Endothelial cell of umbilical vein (primary cell): ENCODE results near the gene TREML1. TPM values are rescaled to one million over a fixed set of nuclear protein-coding genes. Genes with fewer than 3 reads are reported as not detected.

Experiments used
- BruUV-seq: library from RNA; stranded (reverse); fragments of 400-500 nt; replicated peaks from 2 replicates; lab custom pipeline; 2021; lab: Mats Ljungman, UMichigan
- CTCF ChIA-PET: fragments of 300-600, 350-600 bp; sonication (Branson Sonifier 250); formaldehyde crosslinking; loops from one replicate; lab custom pipeline; 2021; ENCODE audit warnings: antibody characterized with exemption, inconsistent platforms; lab: Charles Lee
- POLR2A ChIA-PET: fragments of 300-600, 350-600 bp; sonication (Branson Sonifier 250); formaldehyde crosslinking; loops from one replicate; lab custom pipeline; 2021; ENCODE audit warnings: antibody characterized with exemption, inconsistent platforms; lab: Charles Lee
- DNase-seq: peaks from one replicate; pipeline ENCODE4 v3.0.0-alpha.2; 2011; ENCODE audit warnings: low read depth, low spot score
- FAIRE-seq: peaks from 2 replicates; lab custom pipeline; 2011; peaks lifted over from hg19 to GRCh38; lab: Jason Lieb, UNC
- H2AFZ ChIP-seq: 2 replicates; pipeline ENCODE4 v1.6.0; 2012; ENCODE audit warnings: low read depth, low read length, control low read depth, inconsistent platforms
- H3K27ac ChIP-seq: 2 replicates; pipeline ENCODE4 v1.5.1; 2011; ENCODE audit warnings: low read depth, mild to moderate bottlenecking, control low read depth, low read length, moderate library complexity; ENCODE audit not compliant: insufficient read depth
- H3K27me3 ChIP-seq, 2 experiments: 2 replicates each; pipeline versions ENCODE4 v1.6.0 to v1.6.1; 2011; ENCODE audit warnings: low read length in 2 of 2, mixed read lengths in 1 of 2; ENCODE audit not compliant: control insufficient read depth in 2 of 2, insufficient read depth in 2 of 2
- H3K36me3 ChIP-seq, 2 experiments: 2 replicates in 1 of 2; 3 replicates in 1 of 2; pipeline ENCODE4 v1.5.1; 2011; ENCODE audit warnings: low read length in 2 of 2, mild to moderate bottlenecking in 1 of 2, moderate library complexity in 1 of 2; ENCODE audit not compliant: control insufficient read depth in 2 of 2, insufficient read depth in 2 of 2; ENCODE audit errors: extremely low read depth in 1 of 2
- H3K4me1 ChIP-seq: 3 replicates; pipeline ENCODE4 v1.5.1; 2011; ENCODE audit warnings: mild to moderate bottlenecking, low read length; ENCODE audit not compliant: control insufficient read depth, insufficient read depth; ENCODE audit errors: extremely low read depth
- H3K4me2 ChIP-seq: 2 replicates; pipeline ENCODE4 v1.6.1; 2011; ENCODE audit warnings: low read length, control low read depth, mixed read lengths; ENCODE audit not compliant: insufficient read depth
- H3K4me3 ChIP-seq, 3 experiments: fragments of 200-600 bp in 1 of 3; sonication (generic), shearing (Covaris generic) in 1 of 3; replicated peaks in 1 of 3; 2 replicates each; pipeline ENCODE4 v1.5.1; 2011 to 2016; ENCODE audit warnings: control low read depth in 3 of 3, low read length in 3 of 3, mild to moderate bottlenecking in 2 of 3, inconsistent platforms in 1 of 3, low read depth in 1 of 3, moderate library complexity in 1 of 3; ENCODE audit not compliant: insufficient read depth in 1 of 3
- H3K79me2 ChIP-seq: 2 replicates; pipeline ENCODE4 v1.6.0; 2012; ENCODE audit warnings: low read length, inconsistent platforms; ENCODE audit not compliant: control insufficient read depth, insufficient read depth
- H3K9ac ChIP-seq: replicated peaks from 2 replicates; pipeline ENCODE3; 2011; ENCODE audit warnings: low read length, control low read depth; ENCODE audit not compliant: insufficient read depth; ENCODE audit errors: extremely low read depth
- H3K9me1 ChIP-seq: replicated peaks from 3 replicates; pipeline ENCODE4 v1.6.0; 2011; ENCODE audit warnings: mild to moderate bottlenecking, low read length; ENCODE audit not compliant: control insufficient read depth, insufficient read depth; ENCODE audit errors: extremely low read depth
- H3K9me3 ChIP-seq: replicated peaks from 2 replicates; pipeline ENCODE4 v1.5.1; 2012; ENCODE audit warnings: low read length, inconsistent platforms; ENCODE audit not compliant: control insufficient read depth, insufficient read depth
- H4K20me1 ChIP-seq: replicated peaks from 2 replicates; pipeline ENCODE3; 2011; ENCODE audit warnings: mild to moderate bottlenecking, low read length; ENCODE audit not compliant: control insufficient read depth, insufficient read depth; ENCODE audit errors: extremely low read depth
- CTCF ChIP-seq, 2 donors: IDR thresholded peaks; 1 replicate in 1 of 2; 2 replicates in 1 of 2; pipeline ENCODE4 v1.5.1; 2011; ENCODE audit warnings: low read length in 2 of 2, mild to moderate bottlenecking in 2 of 2, moderate library complexity in 2 of 2, control low read depth in 1 of 2, inconsistent platforms in 1 of 2, low read depth in 1 of 2; ENCODE audit not compliant: insufficient read depth in 1 of 2; ENCODE audit errors: extremely low read depth in 1 of 2
- EZH2 ChIP-seq: IDR thresholded peaks from 2 replicates; pipeline ENCODE4 v1.6.1; 2012; ENCODE audit warnings: borderline replicate concordance, low read depth, mild to moderate bottlenecking, moderate library complexity, low read length, inconsistent platforms; ENCODE audit not compliant: severe bottlenecking
- FOS ChIP-seq: IDR thresholded peaks from 2 replicates; pipeline ENCODE4 v1.6.1; 2011; ENCODE audit warnings: mild to moderate bottlenecking, low read length, moderate library complexity, borderline replicate concordance; ENCODE audit not compliant: insufficient read depth
- GATA2 ChIP-seq: IDR thresholded peaks from 2 replicates; pipeline ENCODE4 v1.7.0; 2011; ENCODE audit warnings: low read depth, mild to moderate bottlenecking, moderate library complexity, mixed read lengths, low read length; ENCODE audit not compliant: insufficient read length, insufficient read depth
- JUN ChIP-seq: IDR thresholded peaks from 2 replicates; pipeline ENCODE4 v1.6.1; 2011; ENCODE audit warnings: borderline replicate concordance, low read depth; ENCODE audit not compliant: insufficient read length, insufficient read depth
- MAX ChIP-seq: IDR thresholded peaks from 2 replicates; pipeline ENCODE4 v1.6.1; 2011; ENCODE audit not compliant: insufficient read depth, insufficient read length
- MYC ChIP-seq: IDR thresholded peaks from one replicate; pipeline ENCODE4 v1.6.1; 2011; ENCODE audit warnings: mild to moderate bottlenecking, low read depth, low read length
- POLR2A ChIP-seq: IDR thresholded peaks from 2 replicates; pipeline ENCODE4 v1.6.1; 2012; ENCODE audit warnings: low read depth, mild to moderate bottlenecking, control low read depth, low read length
- POLR2AphosphoS5 ChIP-seq: IDR thresholded peaks from 2 replicates; pipeline ENCODE4 v1.6.1; 2012; ENCODE audit warnings: low read depth, mild to moderate bottlenecking, control low read depth, low read length, moderate library complexity; ENCODE audit not compliant: insufficient read depth
- dilution Hi-C: fragments of 300-500 bp; cut with MboI; formaldehyde crosslinking; loops from one replicate; pipeline ENCODE4 v1.15.0; 2019; ENCODE audit warnings: low sequenced_read_pairs; ENCODE audit not compliant: extremely low pct_ligation_motif_present
- intact Hi-C: fragments of 100-400 bp; cut with micrococcal nuclease; formaldehyde crosslinking; loops from one replicate; pipeline ENCODE4 v1.10.0; 2022
- polyA plus RNA-seq, 4 experiments: library from polyadenylated mRNA; depleted of rRNA in 3 of 4; stranded (reverse) in 3 of 4; unstranded in 1 of 4; fragments of >200 nt; gene quantifications; 2 replicates each; pipeline versions ENCODE4 v1.2.1 to v1.2.3, GENCODE V29; 2011 to 2012; ENCODE audit warnings: missing spikeins in 1 of 4
- total RNA-seq: library from RNA; stranded (reverse); gene quantifications from 2 replicates; pipeline ENCODE4 v1.2.3, GENCODE V29; 2021

Gene TREML1
- total and polyA plus RNA-seq, 2 donors (not counting 3 experiments of a cell fraction or from before 2014, with no cell fraction given) = not detected

GRCh38 chr6:41184761-41185160 lies 30.6 kb upstream of the TREML1 start:
- POLR2A ChIA-PET = no interaction called here
- DNase-seq = no peak
- Histone ChIP-seq H4K20me1 (no peaks in the 10 kb centered on the region), H3K4me1 (no peaks in the 10 kb centered on the region), H3K9ac (no peak overlapping the region), H3K9me3 (no peaks in the 10 kb centered on the region), H3K4me3 (no peak overlapping the region), H3K36me3 (no peaks in the 10 kb centered on the region), H2AFZ (no peak overlapping the region), H3K4me2 (no peak overlapping the region), H3K27ac (no peak overlapping the region), H3K79me2 (no peaks in the 10 kb centered on the region), H3K9me1 (no peaks in the 10 kb centered on the region), H3K27me3 (peaks cover 0 to 2% of the 10 kb centered on the region in 2 experiments)
- intact Hi-C loops (no loop called here), dilution Hi-C loops (no loop called here)
- no peak for FAIRE-seq
- CTCF ChIA-PET = no interaction called here
- BruUV-seq = no TSS peak
- no peak for TF ChIP-seq EZH2
- no peak for TF ChIP-seq GATA2
- no peak for TF ChIP-seq CTCF (IDR thresholded peaks at IDR 0.05; ENCODE audit: extremely low read depth in 1 of 2, insufficient read depth in 1 of 2, low read depth in 1 of 2, low read length in 2 of 2)
- no peak for TF ChIP-seq MYC
- TF ChIP-seq MAX = no peak
- no peak for TF ChIP-seq POLR2A
- TF ChIP-seq POLR2AphosphoS5 = no peak
- no peak for TF ChIP-seq JUN
- TF ChIP-seq FOS = no peak
